ENCODE results near the gene FCRLB.

Gene FCRLB

DNA sequence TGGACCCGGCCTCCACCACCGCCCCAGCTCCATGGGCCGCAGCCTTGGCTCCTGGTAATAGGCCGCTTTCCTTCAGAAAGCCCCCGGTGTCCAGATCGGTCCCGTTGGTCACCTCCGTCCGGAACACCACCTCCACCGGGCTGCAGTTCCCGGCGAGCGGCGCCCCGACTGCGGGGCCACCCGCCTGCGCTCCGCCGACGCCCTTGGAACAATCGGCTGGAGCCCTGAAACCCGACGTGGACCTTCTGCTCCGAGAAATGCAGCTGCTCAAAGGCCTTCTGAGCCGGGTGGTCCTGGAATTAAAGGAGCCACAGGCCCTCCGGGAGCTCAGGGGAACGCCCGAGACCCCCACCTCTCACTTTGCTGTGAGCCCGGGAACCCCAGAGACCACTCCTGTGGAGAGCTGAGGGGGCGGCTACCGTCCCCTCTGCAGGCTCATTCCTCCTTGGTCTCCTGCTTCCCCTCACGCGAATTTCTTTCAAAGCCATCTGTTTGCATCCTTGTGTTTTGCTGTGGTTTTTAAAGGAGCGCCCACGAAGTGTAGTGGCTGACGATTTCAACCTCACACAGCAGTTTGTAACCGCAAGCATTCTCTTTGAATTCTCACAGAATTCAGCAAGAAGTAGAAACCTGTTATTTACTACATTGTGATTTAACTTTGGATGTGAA is 6.0 kb downstream of the FCRLB start:
- peaks cover 0 to 3% (median 1%) of the 10 kb centered on the region in 5 donors for H3K27me3 ChIP-seq (ENCODE audit: control insufficient read depth in 5 of 5, insufficient read depth in 4 of 5, low read length in 5 of 5)
- H3K27ac ChIP-seq (ENCODE audit: low read depth, low read length), result peak overlapping the region; percentile 67
- no peaks in the 10 kb centered on the region for H3K36me3 ChIP-seq (ENCODE audit: control insufficient read depth in 5 of 5, insufficient read depth in 5 of 5, low read length in 5 of 5)
- no peaks in the 10 kb centered on the region for H3K9me3 ChIP-seq (ENCODE audit: control insufficient read depth in 5 of 5, low read length in 5 of 5)
- H3K4me3 ChIP-seq (ENCODE audit: low read depth in 1 of 5, low read length in 5 of 5), result peak overlapping the region; percentile 19 to 85 (median 83)
- peak overlapping the region in 4 of 5 donors; percentile 37 to 71 (median 71) for H3K9ac ChIP-seq (ENCODE audit: low read length in 5 of 5)
- H3K4me1 ChIP-seq (ENCODE audit: control insufficient read depth in 5 of 5, insufficient read depth in 5 of 5, low read length in 5 of 5), result peaks cover 2 to 24% (median 21%) of the 10 kb centered on the region in 5 donors

DNA sequence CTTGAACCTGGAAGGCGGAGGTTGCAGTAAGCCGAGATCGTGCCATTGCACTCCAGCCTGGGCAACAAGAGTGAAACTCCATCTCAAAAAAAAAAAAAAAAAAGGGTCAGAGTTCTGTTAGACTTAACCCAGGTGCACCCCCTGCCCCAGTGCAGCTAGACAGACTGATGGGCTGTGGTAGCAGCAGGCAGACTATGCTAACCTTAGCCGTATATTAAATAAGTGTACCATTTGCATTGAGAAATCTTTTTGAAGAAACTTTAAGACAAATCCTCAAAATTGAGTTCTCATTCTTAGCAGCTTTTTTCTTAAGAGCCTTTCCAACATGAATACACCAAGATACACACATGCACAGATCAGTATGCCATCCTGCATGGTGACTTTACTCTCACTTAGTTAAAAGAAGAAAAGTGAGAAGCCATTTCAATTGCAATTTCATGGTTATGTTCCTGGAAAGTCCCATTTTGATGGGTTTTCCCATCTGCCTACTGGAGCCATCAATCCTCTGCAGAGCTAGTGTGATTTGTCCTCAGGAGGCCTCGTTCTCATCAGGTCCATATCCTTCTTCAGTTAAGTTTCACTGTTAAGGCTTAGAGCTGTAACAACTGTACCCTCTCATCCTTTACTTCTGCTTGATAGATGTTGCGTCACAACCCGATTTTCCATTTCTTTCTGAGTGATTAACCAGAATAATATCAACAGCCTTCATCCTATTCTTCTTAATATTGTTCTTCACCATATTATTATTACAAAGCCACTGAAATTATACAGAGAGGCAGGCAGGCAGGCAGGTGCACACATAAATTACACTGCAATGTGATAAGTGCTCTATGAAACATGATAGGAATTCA is 7.3 kb downstream of the FCRLB start:
- no peaks in the 10 kb centered on the region for H3K9me3 ChIP-seq (ENCODE audit: control insufficient read depth in 5 of 5, low read length in 5 of 5)
- H3K27me3 ChIP-seq (ENCODE audit: control insufficient read depth in 5 of 5, insufficient read depth in 4 of 5, low read length in 5 of 5), result peaks cover 0 to 3% (median 0%) of the 10 kb centered on the region in 5 donors
- no peak overlapping the region for H3K27ac ChIP-seq (ENCODE audit: low read depth, low read length)
- no peak overlapping the region for H3K9ac ChIP-seq (ENCODE audit: low read length in 5 of 5)
- peaks cover 2 to 23% (median 21%) of the 10 kb centered on the region in 5 donors for H3K4me1 ChIP-seq (ENCODE audit: control insufficient read depth in 5 of 5, insufficient read depth in 5 of 5, low read length in 5 of 5)
- no peaks in the 10 kb centered on the region for H3K36me3 ChIP-seq (ENCODE audit: control insufficient read depth in 5 of 5, insufficient read depth in 5 of 5, low read length in 5 of 5)
- H3K4me3 ChIP-seq (ENCODE audit: low read depth in 1 of 5, low read length in 5 of 5), result no peak overlapping the region

DNA sequence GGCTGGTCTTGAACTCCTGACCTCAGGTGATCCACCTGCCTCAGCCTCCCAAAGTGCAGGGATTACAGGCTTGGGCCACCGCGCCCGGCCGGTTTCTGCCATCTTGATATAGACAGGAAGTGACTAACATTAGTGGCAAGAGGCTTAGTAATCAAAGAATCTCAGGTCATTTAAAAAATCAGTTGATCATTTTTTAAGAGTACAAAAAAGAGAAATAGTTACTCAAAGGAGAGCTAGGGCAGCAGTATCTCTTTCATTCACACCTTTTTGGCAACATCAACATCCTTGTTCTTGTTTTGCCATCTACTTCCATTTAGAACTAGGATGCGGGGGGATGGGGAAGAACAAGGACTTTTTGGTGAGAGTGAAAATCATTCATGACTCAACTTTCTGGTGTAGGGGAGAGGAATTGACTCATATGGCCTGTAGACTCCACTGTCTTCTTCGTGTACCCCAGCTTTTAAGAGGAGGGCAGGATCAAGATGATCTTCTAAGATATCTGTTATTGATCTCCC is 8.8 kb downstream of the FCRLB start:
- Histone ChIP-seq H3K36me3 (ENCODE audit: control insufficient read depth in 5 of 5, insufficient read depth in 5 of 5, low read length in 5 of 5) (no peaks in the 10 kb centered on the region), H3K4me1 (ENCODE audit: control insufficient read depth in 5 of 5, insufficient read depth in 5 of 5, low read length in 5 of 5) (peaks cover 2 to 23% (median 21%) of the 10 kb centered on the region in 5 donors), H3K27ac (ENCODE audit: low read depth, low read length) (no peak overlapping the region), H3K4me3 (ENCODE audit: low read depth in 1 of 5, low read length in 5 of 5) (no peak overlapping the region), H3K27me3 (ENCODE audit: control insufficient read depth in 5 of 5, insufficient read depth in 4 of 5, low read length in 5 of 5) (no peaks in the 10 kb centered on the region), H3K9me3 (ENCODE audit: control insufficient read depth in 5 of 5, low read length in 5 of 5) (no peaks in the 10 kb centered on the region), H3K9ac (ENCODE audit: low read length in 5 of 5) (no peak overlapping the region)

DNA sequence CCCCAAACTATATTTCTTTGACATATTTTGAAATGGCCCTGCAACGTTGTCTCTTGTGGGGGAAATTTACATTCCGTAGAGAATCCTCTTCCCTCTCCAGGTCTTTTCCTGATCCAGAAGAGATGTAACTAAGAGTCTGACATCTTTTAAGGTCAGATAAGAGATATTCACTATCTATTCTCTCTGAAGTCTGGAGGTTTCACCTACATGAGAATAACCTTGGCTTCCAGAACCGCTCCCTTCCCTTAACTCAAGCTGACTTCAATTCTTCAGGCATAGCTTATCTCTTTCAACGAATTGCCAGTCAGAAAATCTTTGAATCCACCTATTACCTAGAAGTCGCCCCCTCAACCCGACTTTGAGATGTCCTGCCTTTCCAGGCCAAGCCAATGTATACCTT is 9.9 kb downstream of the FCRLB start:
- Histone ChIP-seq H3K36me3 (ENCODE audit: control insufficient read depth in 5 of 5, insufficient read depth in 5 of 5, low read length in 5 of 5) (no peaks in the 10 kb centered on the region), H3K27me3 (ENCODE audit: control insufficient read depth in 5 of 5, insufficient read depth in 4 of 5, low read length in 5 of 5) (peaks cover 0 to 3% (median 0%) of the 10 kb centered on the region in 5 donors), H3K9me3 (ENCODE audit: control insufficient read depth in 5 of 5, low read length in 5 of 5) (no peaks in the 10 kb centered on the region), H3K9ac (ENCODE audit: low read length in 5 of 5) (no peak overlapping the region), H3K4me3 (ENCODE audit: low read depth in 1 of 5, low read length in 5 of 5) (no peak overlapping the region), H3K27ac (ENCODE audit: low read depth, low read length) (no peak overlapping the region), H3K4me1 (ENCODE audit: control insufficient read depth in 5 of 5, insufficient read depth in 5 of 5, low read length in 5 of 5) (peaks cover 0 to 14% (median 13%) of the 10 kb centered on the region in 5 donors)

DNA sequence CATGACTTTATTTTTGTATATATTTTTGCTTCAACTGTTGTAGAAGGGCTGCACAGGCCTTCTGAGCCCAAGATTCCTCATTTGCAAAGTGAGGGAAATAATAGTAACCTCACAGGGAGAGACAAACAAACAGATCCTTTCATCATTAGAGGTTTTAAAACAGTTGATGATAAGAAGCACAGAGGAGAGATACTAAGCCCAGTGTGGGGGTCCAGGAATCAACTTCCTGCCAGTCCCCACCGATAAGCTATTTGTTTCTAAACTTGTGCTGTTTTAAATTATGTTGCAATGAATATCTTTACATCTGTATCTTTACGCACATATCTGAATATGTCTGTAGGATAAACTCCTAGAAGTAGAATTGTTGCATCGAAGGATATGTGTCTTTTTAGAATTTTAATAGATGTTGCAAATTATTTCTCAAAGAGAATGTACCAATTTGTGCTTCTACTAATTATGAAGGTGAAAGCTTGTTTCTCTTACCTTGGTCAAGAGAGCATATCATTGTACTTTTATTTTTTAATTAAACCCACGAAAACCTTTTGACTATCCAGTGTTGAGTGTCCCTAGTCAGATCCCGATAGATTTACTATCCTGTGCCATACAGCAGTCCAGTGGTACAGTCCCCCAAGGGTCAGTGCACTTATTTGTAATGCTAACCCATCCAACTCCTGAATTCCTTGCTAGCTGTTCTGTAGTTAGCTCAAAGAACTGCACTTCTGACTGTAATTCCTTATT is 10.8 kb downstream of the FCRLB start:
- Histone ChIP-seq H3K27ac (ENCODE audit: low read depth, low read length) (no peak overlapping the region), H3K9ac (ENCODE audit: low read length in 5 of 5) (no peak overlapping the region), H3K27me3 (ENCODE audit: control insufficient read depth in 5 of 5, insufficient read depth in 4 of 5, low read length in 5 of 5) (peaks cover 0 to 4% (median 0%) of the 10 kb centered on the region in 5 donors), H3K4me1 (ENCODE audit: control insufficient read depth in 5 of 5, insufficient read depth in 5 of 5, low read length in 5 of 5) (peaks cover 0 to 9% (median 6%) of the 10 kb centered on the region in 5 donors), H3K4me3 (ENCODE audit: low read depth in 1 of 5, low read length in 5 of 5) (no peak overlapping the region), H3K36me3 (ENCODE audit: control insufficient read depth in 5 of 5, insufficient read depth in 5 of 5, low read length in 5 of 5) (no peaks in the 10 kb centered on the region), H3K9me3 (ENCODE audit: control insufficient read depth in 5 of 5, low read length in 5 of 5) (no peaks in the 10 kb centered on the region)

DNA sequence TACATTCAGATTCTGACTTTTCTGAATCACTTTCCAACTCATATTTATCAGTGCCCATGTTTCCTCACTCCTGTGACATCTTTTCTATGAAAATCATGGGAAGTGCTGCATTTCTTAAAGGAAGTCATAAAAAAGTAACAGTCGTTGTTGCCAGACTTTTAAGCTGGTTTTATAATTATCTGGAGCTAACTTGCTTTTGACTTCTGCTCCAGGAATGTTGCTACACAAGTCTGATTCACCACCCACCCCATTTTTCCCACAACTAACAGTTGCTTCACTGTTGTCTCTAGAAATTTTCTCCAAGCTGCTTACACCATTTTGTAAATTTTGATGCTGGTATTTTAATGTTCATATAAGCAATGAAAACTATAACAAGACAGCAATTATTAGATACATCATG is 12.2 kb downstream of the FCRLB start:
- Histone ChIP-seq H3K4me3 (ENCODE audit: low read depth in 1 of 5, low read length in 5 of 5) (no peak overlapping the region), H3K4me1 (ENCODE audit: control insufficient read depth in 5 of 5, insufficient read depth in 5 of 5, low read length in 5 of 5) (peaks cover 0 to 2% (median 0%) of the 10 kb centered on the region in 5 donors), H3K36me3 (ENCODE audit: control insufficient read depth in 5 of 5, insufficient read depth in 5 of 5, low read length in 5 of 5) (no peaks in the 10 kb centered on the region), H3K9me3 (ENCODE audit: control insufficient read depth in 5 of 5, low read length in 5 of 5) (no peaks in the 10 kb centered on the region), H3K27me3 (ENCODE audit: control insufficient read depth in 5 of 5, insufficient read depth in 4 of 5, low read length in 5 of 5) (peaks cover 0 to 4% (median 0%) of the 10 kb centered on the region in 5 donors), H3K9ac (ENCODE audit: low read length in 5 of 5) (no peak overlapping the region), H3K27ac (ENCODE audit: low read depth, low read length) (no peak overlapping the region)

DNA sequence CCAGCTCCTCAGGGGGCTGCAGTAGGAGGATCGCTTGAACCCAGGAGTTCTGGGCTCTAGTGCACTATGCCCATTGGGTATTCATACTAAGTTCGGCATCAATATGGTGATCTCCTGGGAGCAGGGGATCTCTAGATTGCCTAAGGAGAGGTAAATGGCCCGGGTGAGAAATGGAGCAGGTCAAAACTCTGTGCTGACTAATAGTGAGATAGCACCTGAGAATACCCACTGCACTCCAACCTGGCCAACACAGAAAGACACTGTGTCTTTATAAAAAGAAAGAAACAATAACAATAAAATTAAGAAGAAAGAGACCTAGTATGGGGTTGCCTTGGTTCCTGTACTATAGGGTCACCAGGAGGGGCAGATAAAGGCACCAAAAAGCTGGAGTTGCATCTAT is 14.5 kb downstream of the FCRLB start:
- H3K27ac ChIP-seq (ENCODE audit: low read depth, low read length), result no peak overlapping the region
- no peaks in the 10 kb centered on the region for H3K9me3 ChIP-seq (ENCODE audit: control insufficient read depth in 5 of 5, low read length in 5 of 5)
- peak overlapping the region in 1 of 5 donors; percentile 24 for H3K9ac ChIP-seq (ENCODE audit: low read length in 5 of 5)
- H3K36me3 ChIP-seq (ENCODE audit: control insufficient read depth in 5 of 5, insufficient read depth in 5 of 5, low read length in 5 of 5), result no peaks in the 10 kb centered on the region
- H3K4me1 ChIP-seq (ENCODE audit: control insufficient read depth in 5 of 5, insufficient read depth in 5 of 5, low read length in 5 of 5), result peaks cover 0 to 17% (median under 1%) of the 10 kb centered on the region in 5 donors
- H3K4me3 ChIP-seq (ENCODE audit: low read depth in 1 of 5, low read length in 5 of 5), result no peak overlapping the region
- H3K27me3 ChIP-seq (ENCODE audit: control insufficient read depth in 5 of 5, insufficient read depth in 4 of 5, low read length in 5 of 5), result peaks cover 0 to 4% (median 0%) of the 10 kb centered on the region in 5 donors

DNA sequence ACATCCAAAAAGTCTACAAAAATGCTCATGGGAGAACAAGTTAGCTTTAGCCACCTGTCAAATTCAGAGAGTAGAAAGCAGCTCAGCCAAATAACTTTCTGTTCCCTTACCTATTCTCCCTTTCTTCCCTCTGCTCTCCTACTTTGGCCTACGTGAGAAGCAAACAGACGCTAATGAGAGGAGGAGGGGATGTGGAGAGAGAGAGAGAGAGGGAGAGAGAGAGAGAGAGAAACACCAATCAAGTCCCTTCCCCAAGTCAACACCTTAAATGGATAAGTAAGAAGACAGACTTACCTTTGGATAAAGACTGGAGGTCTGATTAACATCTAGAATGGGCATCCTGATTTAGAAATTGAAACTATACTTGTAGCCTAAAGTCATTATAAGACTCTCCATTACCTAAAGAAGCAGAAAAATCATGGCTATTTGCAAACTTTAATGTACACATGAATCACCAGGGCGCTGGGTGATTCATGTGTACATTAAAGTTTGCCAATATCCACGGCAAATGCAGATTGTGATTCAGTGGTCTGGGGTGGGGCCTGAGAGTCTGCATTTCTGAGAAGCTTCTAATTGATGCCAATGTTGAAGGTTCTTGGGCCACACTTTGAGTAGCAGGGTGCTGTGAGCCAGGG is 15.1 kb downstream of the FCRLB start:
- H3K4me1 ChIP-seq (ENCODE audit: control insufficient read depth in 5 of 5, insufficient read depth in 5 of 5, low read length in 5 of 5), result peaks cover 0 to 23% (median 3%) of the 10 kb centered on the region in 5 donors

DNA sequence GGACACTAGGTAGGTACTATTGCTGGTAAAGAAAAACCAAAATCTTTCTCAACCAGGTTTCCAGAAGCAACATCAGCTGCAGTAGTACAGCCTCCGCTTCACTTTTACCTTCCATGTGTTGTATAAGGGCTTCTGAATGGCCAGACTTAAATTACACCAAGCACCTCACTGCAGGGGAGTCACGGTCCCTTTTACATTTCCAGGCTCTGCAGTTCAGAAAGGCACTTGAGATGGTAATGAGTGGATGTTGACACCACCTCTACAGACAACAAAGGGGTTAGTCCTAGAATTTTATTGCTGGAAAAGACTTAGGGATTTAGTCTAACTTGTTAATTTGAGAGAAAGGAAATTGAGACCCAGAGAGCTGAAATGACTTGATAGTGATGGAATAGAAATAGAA is 16.3 kb downstream of the FCRLB start:
- Histone ChIP-seq H3K9ac (ENCODE audit: low read length in 5 of 5) (no peak overlapping the region), H3K9me3 (ENCODE audit: control insufficient read depth in 5 of 5, low read length in 5 of 5) (no peaks in the 10 kb centered on the region), H3K27me3 (ENCODE audit: control insufficient read depth in 5 of 5, insufficient read depth in 4 of 5, low read length in 5 of 5) (peaks cover 0 to 4% (median 0%) of the 10 kb centered on the region in 5 donors), H3K4me3 (ENCODE audit: low read depth in 1 of 5, low read length in 5 of 5) (no peak overlapping the region), H3K4me1 (ENCODE audit: control insufficient read depth in 5 of 5, insufficient read depth in 5 of 5, low read length in 5 of 5) (peaks cover 0 to 23% (median 3%) of the 10 kb centered on the region in 5 donors), H3K27ac (ENCODE audit: low read depth, low read length) (no peak overlapping the region), H3K36me3 (ENCODE audit: control insufficient read depth in 5 of 5, insufficient read depth in 5 of 5, low read length in 5 of 5) (no peaks in the 10 kb centered on the region)

More for the DNA sequence above, 15.1 kb downstream of the FCRLB start:
- Histone ChIP-seq H3K27ac (ENCODE audit: low read depth, low read length) (no peak overlapping the region), H3K4me3 (ENCODE audit: low read depth in 1 of 5, low read length in 5 of 5) (no peak overlapping the region), H3K9ac (ENCODE audit: low read length in 5 of 5) (no peak overlapping the region), H3K9me3 (ENCODE audit: control insufficient read depth in 5 of 5, low read length in 5 of 5) (no peaks in the 10 kb centered on the region), H3K36me3 (ENCODE audit: control insufficient read depth in 5 of 5, insufficient read depth in 5 of 5, low read length in 5 of 5) (no peaks in the 10 kb centered on the region), H3K27me3 (ENCODE audit: control insufficient read depth in 5 of 5, insufficient read depth in 4 of 5, low read length in 5 of 5) (peaks cover 0 to 4% (median 0%) of the 10 kb centered on the region in 5 donors)

All from subcutaneous abdominal adipose tissue (tissue), 5 donors.